ENCODE data around the gene ZFAND3. TPM values are rescaled to one million over a fixed set of nuclear protein-coding genes. Genes with fewer than 3 reads are reported as not detected.

The ZFAND3 gene
- total and polyA plus RNA-seq, 7 donors = 48.5 to 166 (median 141) TPM

DNA sequence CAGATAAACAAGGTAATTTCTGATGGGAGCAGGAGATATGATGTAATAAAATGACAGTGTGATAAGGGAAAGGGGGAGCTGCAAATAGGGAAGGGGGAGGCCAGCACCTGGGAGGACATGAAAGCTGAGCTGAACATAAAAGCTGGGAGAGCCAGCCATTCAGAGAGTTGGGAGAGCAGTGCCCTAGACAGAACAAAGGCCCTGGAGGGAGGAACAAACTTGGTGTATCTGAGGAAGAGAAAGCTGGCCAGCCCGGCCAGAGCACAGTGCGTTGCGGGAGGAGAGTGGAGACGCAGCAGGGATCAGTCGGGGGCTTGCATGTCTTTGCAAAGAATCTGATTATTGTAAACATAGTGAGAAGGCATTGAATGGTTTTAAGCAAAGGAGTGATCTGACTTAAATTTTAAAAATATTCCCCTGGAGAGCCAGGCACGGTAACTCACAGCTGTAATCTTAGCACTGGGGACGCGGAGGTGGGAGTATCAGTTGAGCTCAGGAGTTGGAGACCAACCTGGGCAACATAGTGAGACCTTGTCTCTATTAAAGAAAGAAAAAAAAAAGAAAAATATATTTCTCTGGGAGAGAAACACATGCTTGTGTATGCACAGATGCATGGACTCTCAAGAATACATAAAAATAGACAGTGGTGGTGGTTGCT, 318.2 kb downstream of the ZFAND3 start:
- TF ChIP-seq, protein P1, sequence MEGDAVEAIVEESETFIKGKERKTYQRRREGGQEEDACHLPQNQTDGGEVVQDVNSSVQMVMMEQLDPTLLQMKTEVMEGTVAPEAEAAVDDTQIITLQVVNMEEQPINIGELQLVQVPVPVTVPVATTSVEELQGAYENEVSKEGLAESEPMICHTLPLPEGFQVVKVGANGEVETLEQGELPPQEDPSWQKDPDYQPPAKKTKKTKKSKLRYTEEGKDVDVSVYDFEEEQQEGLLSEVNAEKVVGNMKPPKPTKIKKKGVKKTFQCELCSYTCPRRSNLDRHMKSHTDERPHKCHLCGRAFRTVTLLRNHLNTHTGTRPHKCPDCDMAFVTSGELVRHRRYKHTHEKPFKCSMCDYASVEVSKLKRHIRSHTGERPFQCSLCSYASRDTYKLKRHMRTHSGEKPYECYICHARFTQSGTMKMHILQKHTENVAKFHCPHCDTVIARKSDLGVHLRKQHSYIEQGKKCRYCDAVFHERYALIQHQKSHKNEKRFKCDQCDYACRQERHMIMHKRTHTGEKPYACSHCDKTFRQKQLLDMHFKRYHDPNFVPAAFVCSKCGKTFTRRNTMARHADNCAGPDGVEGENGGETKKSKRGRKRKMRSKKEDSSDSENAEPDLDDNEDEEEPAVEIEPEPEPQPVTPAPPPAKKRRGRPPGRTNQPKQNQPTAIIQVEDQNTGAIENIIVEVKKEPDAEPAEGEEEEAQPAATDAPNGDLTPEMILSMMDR (IDR thresholded peaks at IDR 0.05) = no peak
- H3K27ac ChIP-seq = no peak overlapping the region
- intact Hi-C loops (cut with DNase I) = no loop called here
- ATAC-seq = no peak
- H3K9me3 ChIP-seq = no peaks in the 10 kb centered on the region
- no peak overlapping the region for H3K4me3 ChIP-seq
- 93 to 97% (median 95%) methylated on average over 8 of the region's 8 CpGs for WGBS, 3 donors
- H3K36me3 ChIP-seq (ENCODE audit: insufficient read depth in 1 of 2, low read depth in 1 of 2) = peaks cover 0 to 5% of the 10 kb centered on the region in 2 donors
- H3K27me3 ChIP-seq (ENCODE audit: insufficient read depth in 3 of 3, low read length in 2 of 3) = no peaks in the 10 kb centered on the region
- peaks cover 5% of the 10 kb centered on the region for H3K4me1 ChIP-seq
- no peak for DNase-seq

DNA sequence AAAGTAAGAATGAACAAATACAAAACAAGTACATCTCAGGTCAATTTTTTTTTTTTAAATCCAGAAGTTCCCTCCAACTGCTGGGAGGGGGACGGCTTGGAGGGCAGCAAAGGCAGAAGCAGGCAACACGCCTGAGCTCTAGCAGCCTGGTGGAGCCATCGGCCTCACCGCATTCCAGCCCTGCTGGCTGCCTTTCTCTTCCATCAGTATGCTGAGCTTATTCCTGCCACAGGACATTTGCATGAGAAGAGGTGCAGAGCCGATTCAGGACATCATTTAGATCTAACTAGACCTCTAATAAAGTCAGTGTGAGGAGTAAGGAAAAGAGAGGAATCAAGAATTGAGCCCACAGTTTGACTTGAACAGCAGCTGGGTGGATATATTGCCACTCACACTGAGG, 318.8 kb downstream of the ZFAND3 start:
- peaks cover 5% of the 10 kb centered on the region for H3K4me1 ChIP-seq
- DNase-seq (no peak), ATAC-seq (no peak)
- no peaks in the 10 kb centered on the region for H3K27me3 ChIP-seq (ENCODE audit: insufficient read depth in 3 of 3, low read length in 2 of 3)
- no peak overlapping the region for H3K27ac ChIP-seq
- H3K9me3 ChIP-seq = no peaks in the 10 kb centered on the region
- intact Hi-C loops (cut with DNase I) = no loop called here
- H3K4me3 ChIP-seq = no peak overlapping the region
- WGBS, 3 donors = 84 to 91% (median 90%) methylated on average over 5 of the region's 5 CpGs
- TF ChIP-seq, protein P1 (IDR thresholded peaks at IDR 0.05) = no peak
- peaks cover 0 to 5% of the 10 kb centered on the region in 2 donors for H3K36me3 ChIP-seq (ENCODE audit: insufficient read depth in 1 of 2, low read depth in 1 of 2)

DNA sequence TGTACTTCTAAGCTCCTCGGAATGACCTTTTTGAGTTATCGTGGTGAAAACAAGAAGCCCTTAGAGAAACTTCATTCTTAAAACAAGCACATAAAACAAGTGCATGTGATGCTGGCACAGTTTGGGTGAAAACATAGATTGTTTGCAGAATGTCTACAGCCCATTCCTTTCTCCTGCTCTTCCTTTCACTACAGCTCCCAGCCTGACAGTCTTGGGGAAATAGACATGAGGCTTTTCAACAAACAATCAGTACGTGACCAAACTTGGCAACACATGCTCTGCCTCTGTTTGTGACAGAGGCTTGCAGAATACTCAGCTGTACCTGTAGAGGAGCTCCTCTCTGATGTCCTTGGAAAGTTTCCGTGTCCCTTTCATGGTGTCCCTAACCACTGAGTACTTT, 321.6 kb downstream of the ZFAND3 start:
- Histone ChIP-seq H3K4me1 (no peaks in the 10 kb centered on the region), H3K4me3 (no peak overlapping the region), H3K9me3 (no peaks in the 10 kb centered on the region), H3K27me3 (ENCODE audit: insufficient read depth in 3 of 3, low read length in 2 of 3) (no peaks in the 10 kb centered on the region), H3K27ac (no peak overlapping the region), H3K36me3 (ENCODE audit: insufficient read depth in 1 of 2, low read depth in 1 of 2) (peaks cover 0 to 5% of the 10 kb centered on the region in 2 donors)
- DNase-seq = no peak
- no peak for ATAC-seq
- TF ChIP-seq, protein P1 (IDR thresholded peaks at IDR 0.05) = no peak
- WGBS, 3 donors = 81 to 87% (median 86%) methylated on average over 4 of the region's 4 CpGs
- intact Hi-C loops (cut with DNase I) = no loop called here

DNA sequence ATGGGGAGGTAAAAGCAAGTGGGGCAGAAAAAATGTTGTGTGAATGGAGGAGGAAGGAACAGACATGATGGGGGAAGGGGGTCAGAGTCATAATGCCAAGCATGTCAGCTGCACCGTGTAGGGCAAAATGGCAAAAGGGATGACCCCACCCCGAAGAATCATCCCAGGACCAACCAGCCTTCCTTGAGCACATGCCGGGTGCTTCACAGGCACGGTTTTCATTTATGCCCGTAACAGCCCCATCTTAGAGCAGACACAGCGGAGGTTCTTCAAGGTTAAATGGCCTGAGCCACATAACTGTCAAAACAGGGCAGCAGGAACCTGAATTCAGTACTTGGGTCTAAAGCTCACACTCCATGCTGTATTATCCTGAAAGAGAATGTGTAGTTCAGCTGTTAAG, 322.2 kb downstream of the ZFAND3 start:
- intact Hi-C loops (cut with DNase I) = no loop called here
- ATAC-seq = no peak
- TF ChIP-seq, protein P1 (IDR thresholded peaks at IDR 0.05) = no peak
- 81 to 96% (median 90%) methylated on average over 6 of the region's 6 CpGs for WGBS, 3 donors
- no peaks in the 10 kb centered on the region for H3K9me3 ChIP-seq
- no peak overlapping the region for H3K4me3 ChIP-seq
- H3K27ac ChIP-seq = no peak overlapping the region
- no peaks in the 10 kb centered on the region for H3K4me1 ChIP-seq
- peaks cover 0 to 5% of the 10 kb centered on the region in 2 donors for H3K36me3 ChIP-seq (ENCODE audit: insufficient read depth in 1 of 2, low read depth in 1 of 2)
- DNase-seq = no peak
- H3K27me3 ChIP-seq (ENCODE audit: insufficient read depth in 3 of 3, low read length in 2 of 3) = no peaks in the 10 kb centered on the region
